Keratinocyte (primary cell): Measurements from ENCODE around the gene CHRM1. TPM values are rescaled to one million over a fixed set of nuclear protein-coding genes. Genes with fewer than 3 reads are reported as not detected.

Experiments used
- DNase-seq: peaks from one replicate; pipeline ENCODE4 v3.0.0-alpha.2; 2011; ENCODE audit warnings: low read depth, missing footprints, low spot score
- FAIRE-seq: peaks from 2 replicates; lab custom pipeline; 2011; peaks lifted over from hg19 to GRCh38; lab: Jason Lieb, UNC
- H2AFZ ChIP-seq: 2 replicates; pipeline ENCODE4 v1.6.0; 2012; ENCODE audit warnings: low read length, control low read depth, inconsistent platforms; ENCODE audit not compliant: control insufficient read depth
- H3K27ac ChIP-seq: 2 replicates; pipeline ENCODE4 v1.5.1; 2011; ENCODE audit warnings: low read length; ENCODE audit not compliant: control insufficient read depth, insufficient read depth
- H3K27me3 ChIP-seq: 3 replicates; pipeline ENCODE4 v1.6.0; 2011; ENCODE audit warnings: low read length; ENCODE audit not compliant: control insufficient read depth, insufficient read depth; ENCODE audit errors: extremely low read depth
- H3K36me3 ChIP-seq, 2 experiments: 2 replicates in 1 of 2; 3 replicates in 1 of 2; pipeline ENCODE4 v1.5.1; 2011; ENCODE audit warnings: low read length in 2 of 2, mild to moderate bottlenecking in 1 of 2; ENCODE audit not compliant: control insufficient read depth in 2 of 2, insufficient read depth in 2 of 2; ENCODE audit errors: extremely low read depth in 1 of 2
- H3K4me1 ChIP-seq: 3 replicates; pipeline ENCODE4 v1.5.1; 2011; ENCODE audit warnings: low read length; ENCODE audit not compliant: control insufficient read depth, insufficient read depth; ENCODE audit errors: extremely low read depth
- H3K4me2 ChIP-seq: 3 replicates; pipeline ENCODE4 v1.6.0; 2011; ENCODE audit warnings: low read depth, low read length; ENCODE audit not compliant: control insufficient read depth, insufficient read depth; ENCODE audit errors: extremely low read depth
- H3K4me3 ChIP-seq, 3 experiments: fragments of 200-600 bp in 1 of 3; sonication (generic) in 1 of 3; 2 replicates in 2 of 3; 3 replicates in 1 of 3; pipeline ENCODE4 v1.5.1; 2011 to 2016; ENCODE audit warnings: low read length in 3 of 3, mild to moderate bottlenecking in 3 of 3, control low read depth in 2 of 3, inconsistent platforms in 1 of 3, low read depth in 1 of 3, mixed read lengths in 1 of 3, mixed run types in 1 of 3, moderate library complexity in 1 of 3; ENCODE audit not compliant: control insufficient read depth in 2 of 3, insufficient read depth in 2 of 3; ENCODE audit errors: extremely low read depth in 1 of 3
- H3K79me2 ChIP-seq: 2 replicates; pipeline ENCODE4 v1.6.0; 2012; ENCODE audit warnings: low read length; ENCODE audit not compliant: control insufficient read depth, insufficient read depth
- H3K9ac ChIP-seq: 3 replicates; pipeline ENCODE4 v1.6.0; 2011; ENCODE audit warnings: low read length; ENCODE audit not compliant: control insufficient read depth, insufficient read depth; ENCODE audit errors: extremely low read depth
- H3K9me1 ChIP-seq: 3 replicates; pipeline ENCODE4 v1.6.0; 2011; ENCODE audit warnings: low read length; ENCODE audit not compliant: control insufficient read depth, insufficient read depth; ENCODE audit errors: extremely low read depth
- H3K9me3 ChIP-seq: 2 replicates; pipeline ENCODE4 v1.5.1; 2012; ENCODE audit warnings: low read depth, low read length; ENCODE audit not compliant: control insufficient read depth
- H4K20me1 ChIP-seq: 3 replicates; pipeline ENCODE4 v1.6.0; 2011; ENCODE audit warnings: low read length; ENCODE audit not compliant: control insufficient read depth, insufficient read depth; ENCODE audit errors: extremely low read depth
- CTCF ChIP-seq, 3 experiments: IDR thresholded peaks in 1 of 3; conservative IDR thresholded peaks in 1 of 3; optimal IDR thresholded peaks in 1 of 3; 2 replicates in 2 of 3; 3 replicates in 1 of 3; pipeline versions ENCODE3 to v1.5.1; 2011; ENCODE audit warnings: low read length in 3 of 3, mild to moderate bottlenecking in 3 of 3, moderate library complexity in 2 of 3, control low read depth in 1 of 3, inconsistent platforms in 1 of 3; ENCODE audit not compliant: insufficient read depth in 2 of 3; ENCODE audit errors: extremely low read depth in 1 of 3
- EZH2 ChIP-seq: IDR thresholded peaks from one replicate; pipeline ENCODE4 v1.6.1; 2012; ENCODE audit warnings: inconsistent platforms, mild to moderate bottlenecking, low read length, moderate library complexity
- dilution Hi-C: fragments of 300-500 bp; cut with MboI; formaldehyde crosslinking; loops from one replicate; pipeline ENCODE4 v1.7.0; 2020; ENCODE audit warnings: low sequenced_read_pairs; ENCODE audit not compliant: extremely low pct_ligation_motif_present
- polyA plus RNA-seq, 5 experiments: library from polyadenylated mRNA; depleted of rRNA in 3 of 5; stranded (reverse) in 3 of 5; stranded (forward) in 1 of 5; unstranded in 1 of 5; fragments of >200 nt; gene quantifications; 1 replicate in 1 of 5; 2 replicates in 3 of 5; 3 replicates in 1 of 5; pipeline versions ENCODE4 v1.2.1 to v1.2.3, GENCODE V29; 2011 to 2012; ENCODE audit warnings: missing spikeins in 2 of 5, low read depth in 1 of 5, low replicate concordance in 1 of 5

CHRM1 gene
- polyA plus RNA-seq, 1 donor (not counting 4 experiments of a cell fraction or from before 2014, with no cell fraction given): not detected

GRCh38 chr11:62962391-62962790 is 41.2 kb upstream of the CHRM1 start:
- FAIRE-seq (no peak), DNase-seq (no peak)
- no peak overlapping the region for H3K9ac ChIP-seq
- no peaks in the 10 kb centered on the region for H3K79me2 ChIP-seq
- H3K36me3 ChIP-seq: no peaks in the 10 kb centered on the region
- no peaks in the 10 kb centered on the region for H3K9me1 ChIP-seq
- no peak overlapping the region for H2AFZ ChIP-seq
- H3K4me3 ChIP-seq: no peak overlapping the region
- TF ChIP-seq EZH2: no peak
- TF ChIP-seq CTCF (optimal IDR thresholded peaks at IDR 0.05 in 1 of 3, IDR thresholded peaks at IDR 0.05 in 1 of 3, conservative IDR thresholded peaks at IDR 0.05 in 1 of 3; ENCODE audit: extremely low read depth in 1 of 3, insufficient read depth in 2 of 3, low read length in 3 of 3): no peak
- H3K27ac ChIP-seq: no peak overlapping the region
- no peaks in the 10 kb centered on the region for H3K9me3 ChIP-seq
- dilution Hi-C loops: no loop called here
- H3K4me1 ChIP-seq: no peaks in the 10 kb centered on the region
- H3K27me3 ChIP-seq: no peaks in the 10 kb centered on the region
- H4K20me1 ChIP-seq: no peaks in the 10 kb centered on the region
- H3K4me2 ChIP-seq: no peak overlapping the region

- dilution Hi-C loops: no loop called here
- Histone ChIP-seq H2AFZ (no peak overlapping the region), H3K4me3 (no peak overlapping the region), H3K4me2 (no peak overlapping the region), H3K79me2 (no peaks in the 10 kb centered on the region), H3K27me3 (no peaks in the 10 kb centered on the region), H3K9me3 (no peaks in the 10 kb centered on the region), H3K9me1 (no peaks in the 10 kb centered on the region), H3K27ac (no peak overlapping the region), H3K9ac (no peak overlapping the region), H3K36me3 (no peaks in the 10 kb centered on the region), H4K20me1 (no peaks in the 10 kb centered on the region), H3K4me1 (no peaks in the 10 kb centered on the region)
- no peak for FAIRE-seq
- DNase-seq: no peak
- TF ChIP-seq EZH2 (no peak), CTCF (optimal IDR thresholded peaks at IDR 0.05 in 1 of 3, IDR thresholded peaks at IDR 0.05 in 1 of 3, conservative IDR thresholded peaks at IDR 0.05 in 1 of 3; ENCODE audit: extremely low read depth in 1 of 3, insufficient read depth in 2 of 3, low read length in 3 of 3) (no peak)
Measured at GRCh38 chr11:62961017-62961570, 39.9 kb upstream of the CHRM1 start.
